Ramos (cell line): ENCODE measurements around the gene ORM2.

Source experiments
- in situ Hi-C: fragments of 300-500 bp; cut with MboI; formaldehyde crosslinking; loops from one replicate; pipeline ENCODE4 v1.14.3; 2022; ENCODE audit warnings: low sequenced_read_pairs; ENCODE audit not compliant: unreplicated experiment

ORM2 gene

GRCh38 chr9:114344692-114345091 is 15.0 kb downstream of the ORM2 start:
- in situ Hi-C loops: no loop called here

GRCh38 chr9:114345493-114346065 is 15.9 kb downstream of the ORM2 start:
- in situ Hi-C loops: no loop called here

GRCh38 chr9:114346146-114346545 is 16.5 kb downstream of the ORM2 start:
- in situ Hi-C loops: no loop called here

- in situ Hi-C loops: no loop called here
Observed at GRCh38 chr9:114347675-114348074, 18.0 kb downstream of the ORM2 start.

- in situ Hi-C loops: no loop called here
Observed at GRCh38 chr9:114348261-114348905, 18.7 kb downstream of the ORM2 start.

- in situ Hi-C loops: no loop called here
Observed at GRCh38 chr9:114348906-114349482, 19.3 kb downstream of the ORM2 start.

GRCh38 chr9:114349713-114350480 is 20.2 kb downstream of the ORM2 start:
- in situ Hi-C loops: no loop called here

GRCh38 chr9:114350636-114351401 is 21.1 kb downstream of the ORM2 start:
- in situ Hi-C loops: no loop called here

GRCh38 chr9:114351932-114352331 is 22.3 kb downstream of the ORM2 start:
- in situ Hi-C loops: no loop called here

- in situ Hi-C loops: no loop called here
Observed at GRCh38 chr9:114355821-114356220, 26.2 kb downstream of the ORM2 start.

- in situ Hi-C loops: no loop called here
Observed at GRCh38 chr9:114356792-114357191, 27.1 kb downstream of the ORM2 start.

- in situ Hi-C loops: no loop called here
Observed at GRCh38 chr9:114357360-114357759, 27.7 kb downstream of the ORM2 start.

- in situ Hi-C loops: no loop called here
Observed at GRCh38 chr9:114357911-114358328, 28.3 kb downstream of the ORM2 start.

GRCh38 chr9:114359801-114360200 is 30.1 kb downstream of the ORM2 start:
- in situ Hi-C loops: no loop called here

- in situ Hi-C loops: no loop called here
Observed at GRCh38 chr9:114361542-114361941, 31.9 kb downstream of the ORM2 start.

GRCh38 chr9:114362394-114362793 is 32.7 kb downstream of the ORM2 start:
- in situ Hi-C loops: no loop called here

- in situ Hi-C loops: no loop called here
Observed at GRCh38 chr9:114363424-114363823, 33.8 kb downstream of the ORM2 start.

- in situ Hi-C loops: no loop called here
Observed at GRCh38 chr9:114364134-114365041, 34.7 kb downstream of the ORM2 start.

- in situ Hi-C loops: no loop called here
Observed at GRCh38 chr9:114365194-114365593, 35.5 kb downstream of the ORM2 start.
